NCI-H1092 (cell line): ENCODE data around the gene AK9.

Source experiments
- DNase-seq: peaks from one replicate; lab custom pipeline; 2025; lab: John Stamatoyannopoulos, UW

Gene AK9

GRCh38 chr6:109695468-109695867 is 4.5 kb upstream of the AK9 start:
- no peak for DNase-seq

DNA sequence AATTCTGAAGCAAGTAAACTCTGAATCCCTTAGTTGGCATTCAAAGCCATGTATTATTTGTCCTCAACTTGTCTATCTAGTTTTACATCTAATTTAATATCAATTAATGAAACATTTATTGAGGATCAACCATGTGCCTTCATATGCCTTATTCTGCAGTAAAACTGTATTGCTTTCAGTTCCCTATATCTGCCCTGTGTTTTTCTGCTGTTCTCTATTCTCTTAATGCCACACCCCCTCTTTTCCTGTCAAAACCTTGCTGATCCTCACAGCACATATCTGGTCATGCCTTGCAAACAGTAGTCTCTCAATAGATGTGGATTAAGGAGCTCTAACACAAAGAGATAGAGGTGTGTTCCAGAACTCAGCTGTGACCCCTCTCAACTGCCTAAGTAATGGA is 2.1 kb upstream of the AK9 start:
- DNase-seq: no peak

GRCh38 chr6:109690373-109690736 is 647 bp downstream of the AK9 start:
- peak; percentile 60 for DNase-seq

GRCh38 chr6:109687271-109687761 is 3.7 kb downstream of the AK9 start:
- no peak for DNase-seq

DNA sequence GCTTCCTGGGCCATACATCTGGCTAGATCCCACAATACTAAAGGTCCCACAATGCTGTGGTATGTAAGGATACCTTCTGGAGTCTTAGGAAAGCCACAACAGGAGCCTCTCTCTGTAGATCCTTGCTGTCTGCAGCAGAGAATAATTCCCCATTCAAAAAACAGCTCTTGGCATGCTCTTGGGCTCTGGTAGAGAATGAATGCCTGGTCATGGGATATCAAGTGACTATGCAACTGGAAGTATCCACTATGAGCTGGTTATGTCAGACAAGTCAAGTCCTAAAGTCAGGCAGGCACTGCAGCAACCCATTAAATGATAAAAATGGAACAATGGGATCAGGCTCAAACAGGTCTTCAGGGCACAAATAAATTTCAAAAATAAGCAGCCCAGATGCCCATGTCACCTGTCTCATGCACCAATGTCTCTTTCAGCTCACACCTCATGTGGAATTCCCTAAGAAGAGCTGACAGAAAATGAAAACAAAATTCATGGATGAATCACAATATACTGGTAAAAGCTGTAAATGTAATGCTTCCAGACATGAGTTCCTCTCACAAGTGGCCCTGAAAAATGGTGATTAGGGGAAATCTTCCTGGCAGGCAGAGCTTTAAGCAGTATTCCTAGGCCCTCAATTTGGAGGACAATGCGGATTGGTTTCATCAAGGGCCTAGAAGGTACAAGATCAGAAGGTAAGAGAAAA is 4.3 kb downstream of the AK9 start:
- DNase-seq: no peak

GRCh38 chr6:109678661-109679505 is 12.1 kb downstream of the AK9 start:
- DNase-seq: peak; percentile 27

- no peak for DNase-seq
Measured at GRCh38 chr6:109678240-109678639, 12.8 kb downstream of the AK9 start.

DNA sequence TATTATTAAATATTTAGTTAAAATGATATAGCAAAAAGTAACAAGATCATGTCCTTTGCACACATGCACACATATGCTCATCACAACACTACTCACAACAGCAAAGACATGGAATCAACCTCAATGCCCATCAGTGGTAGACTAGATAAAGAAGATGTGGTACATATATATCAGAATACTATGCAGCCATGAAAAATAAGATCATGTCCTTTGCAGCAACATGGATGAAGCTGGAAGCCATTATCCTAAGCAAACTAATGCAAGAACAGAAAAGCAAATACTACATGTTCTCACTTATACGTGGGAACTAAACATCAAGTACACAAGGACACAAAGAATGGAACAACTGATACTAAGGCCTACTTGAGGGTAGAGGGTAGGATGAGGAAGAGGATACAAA is 14.3 kb downstream of the AK9 start:
- DNase-seq: no peak

- no peak for DNase-seq
Measured at GRCh38 chr6:109672839-109673238, 18.2 kb downstream of the AK9 start.

DNA sequence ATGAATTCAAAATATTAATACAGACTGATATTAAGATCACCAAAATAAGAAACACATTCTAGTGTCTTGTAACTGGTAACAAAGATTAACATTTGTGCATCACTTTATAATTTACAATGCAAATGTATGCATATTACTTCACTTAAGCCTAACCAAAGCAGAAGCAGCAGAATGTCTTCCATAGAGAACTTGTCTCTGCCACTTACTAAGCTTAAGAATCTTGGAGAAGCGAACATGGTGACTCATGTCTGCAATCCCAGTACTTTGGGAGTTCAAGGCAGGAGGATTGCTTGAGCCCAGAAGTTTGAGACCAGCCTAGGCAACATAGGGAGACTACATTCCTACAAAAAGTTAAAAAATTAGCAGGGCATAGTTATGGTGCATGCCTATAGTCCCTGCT is 18.8 kb downstream of the AK9 start:
- DNase-seq: no peak

GRCh38 chr6:109671733-109672132 is 19.3 kb downstream of the AK9 start:
- no peak for DNase-seq

- no peak for DNase-seq
Measured at GRCh38 chr6:109669811-109670210, 21.2 kb downstream of the AK9 start.

DNA sequence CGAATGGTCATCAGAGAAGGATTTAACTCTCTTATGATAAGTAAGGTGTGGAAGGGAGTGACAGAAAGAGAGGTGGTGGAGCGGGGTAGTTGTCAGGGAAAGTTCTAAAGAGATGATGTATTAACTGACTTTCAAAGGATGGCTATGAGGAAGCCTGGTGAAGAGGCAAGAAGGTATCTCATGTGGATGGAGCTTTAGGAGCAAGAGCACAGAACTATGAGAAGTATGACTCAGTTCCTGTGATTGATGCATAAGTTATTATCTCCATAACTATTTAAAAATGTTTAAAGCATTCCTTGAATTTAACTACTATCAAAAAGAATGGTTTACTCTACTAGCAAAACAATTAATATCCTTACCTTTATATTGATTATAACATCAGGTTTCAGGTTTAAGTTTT is 28.8 kb downstream of the AK9 start:
- DNase-seq: no peak

- DNase-seq: no peak
Measured at GRCh38 chr6:109660526-109661320, 30.3 kb downstream of the AK9 start.

DNA sequence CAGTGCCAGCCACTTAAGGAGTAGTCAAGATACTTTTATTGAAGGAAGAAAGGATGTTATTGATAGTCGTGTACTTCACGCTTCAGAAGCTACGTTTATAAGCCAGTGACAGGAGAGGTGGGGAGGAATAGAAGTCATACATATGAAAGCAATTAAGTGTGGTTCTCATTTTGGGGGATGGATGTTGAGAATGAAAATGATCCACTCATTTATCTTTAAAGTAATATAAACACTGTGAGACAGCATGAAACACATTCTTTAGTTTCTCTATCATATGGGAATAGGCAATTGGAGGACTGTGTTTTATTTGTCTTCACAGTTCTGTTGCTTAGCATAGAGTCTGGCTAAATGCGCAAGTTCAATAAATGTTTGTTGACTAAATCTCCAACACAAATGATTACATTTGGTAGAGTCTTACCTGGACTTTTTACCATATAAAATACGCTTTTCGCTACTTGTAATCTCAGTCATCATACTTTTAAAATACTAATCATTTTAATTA is 35.2 kb downstream of the AK9 start:
- no peak for DNase-seq

GRCh38 chr6:109653264-109653663 is 37.7 kb downstream of the AK9 start:
- no peak for DNase-seq

- DNase-seq: no peak
Measured at GRCh38 chr6:109644131-109644530, 46.9 kb downstream of the AK9 start.

- DNase-seq: no peak
Measured at GRCh38 chr6:109632405-109632804, 58.6 kb downstream of the AK9 start.

GRCh38 chr6:109631403-109631802 is 59.6 kb downstream of the AK9 start:
- DNase-seq: no peak

DNA sequence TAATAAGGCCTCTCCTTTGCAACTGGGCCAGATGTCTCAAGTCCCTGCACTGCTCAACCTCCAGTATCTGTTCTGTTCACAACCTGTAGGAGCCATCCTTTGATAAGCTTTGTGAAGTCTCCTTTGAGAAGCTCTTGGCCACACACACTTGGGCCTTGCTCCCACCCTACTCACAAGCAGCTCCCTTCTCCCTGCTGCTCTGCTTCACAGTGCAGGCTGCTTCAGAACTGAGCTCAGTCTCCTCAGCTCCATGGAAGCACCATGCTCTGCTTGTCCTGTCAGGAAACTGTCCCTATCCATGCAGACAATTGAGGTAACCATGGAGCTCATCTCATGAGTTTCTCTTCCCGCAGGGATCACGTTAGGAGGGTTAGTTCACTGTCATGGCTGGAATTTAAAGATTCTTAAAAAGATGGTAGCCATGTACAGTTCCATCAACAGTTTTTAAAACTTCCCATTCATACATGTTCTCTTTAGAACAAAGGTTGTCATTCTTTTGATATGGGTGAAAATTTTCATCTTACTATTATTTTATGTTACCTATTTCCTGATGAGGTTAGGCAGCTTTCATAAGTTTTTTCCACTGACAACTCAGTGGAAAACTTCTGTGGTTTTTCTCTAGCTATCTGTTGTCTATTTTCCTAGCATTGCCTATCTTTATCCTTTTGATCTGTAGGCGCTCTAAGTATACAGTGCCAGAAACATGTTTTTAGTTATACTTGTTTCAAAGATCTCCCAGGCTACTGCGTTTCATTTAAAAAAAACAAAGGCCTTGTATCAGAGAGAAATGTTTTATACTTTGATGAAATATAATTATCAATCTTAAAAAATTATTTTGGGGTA is 62.6 kb downstream of the AK9 start:
- DNase-seq: no peak

DNA sequence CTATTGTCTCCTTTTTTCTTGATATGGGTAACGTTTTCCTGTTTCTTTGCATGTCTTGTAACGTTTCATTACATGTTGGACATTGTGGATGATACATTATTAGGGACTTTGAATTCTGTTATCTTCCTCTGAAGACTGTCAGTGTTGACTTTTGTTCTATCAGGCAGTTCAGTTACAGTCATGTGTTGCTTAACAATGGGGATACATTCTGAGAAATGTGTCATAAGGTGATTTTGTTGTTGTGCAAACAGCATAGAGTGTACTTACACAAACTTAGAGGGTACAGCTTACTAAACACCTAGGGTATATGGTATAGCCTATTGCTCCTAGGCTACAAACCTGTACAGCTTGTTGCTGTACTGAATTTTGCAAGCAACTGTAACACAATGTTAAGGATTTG is 64.7 kb downstream of the AK9 start:
- DNase-seq: no peak

GRCh38 chr6:109625199-109625598 is 65.8 kb downstream of the AK9 start:
- DNase-seq: no peak
